Esophagus squamous epithelium (tissue), 4 donors: ENCODE data around the gene EIPR1.

ENCODE experiments used
- CTCF ChIP-seq, 6 experiments: fragments of 450-650 bp in 4 of 6; fragments of 200-600 bp in 2 of 6; sonication (generic) in 2 of 6; IDR thresholded peaks; one replicate each; pipeline ENCODE4 v1.5.1; 2016 to 2019; ENCODE audit warnings: antibody characterized with exemption in 6 of 6, mild to moderate bottlenecking in 4 of 6, moderate library complexity in 4 of 6
- POLR2A ChIP-seq, 4 donors: fragments of 450-650 bp; IDR thresholded peaks; one replicate each; pipeline ENCODE4 v1.6.1; 2017; ENCODE audit warnings: antibody characterized with exemption in 4 of 4, mild to moderate bottlenecking in 4 of 4, moderate library complexity in 3 of 4

DNA sequence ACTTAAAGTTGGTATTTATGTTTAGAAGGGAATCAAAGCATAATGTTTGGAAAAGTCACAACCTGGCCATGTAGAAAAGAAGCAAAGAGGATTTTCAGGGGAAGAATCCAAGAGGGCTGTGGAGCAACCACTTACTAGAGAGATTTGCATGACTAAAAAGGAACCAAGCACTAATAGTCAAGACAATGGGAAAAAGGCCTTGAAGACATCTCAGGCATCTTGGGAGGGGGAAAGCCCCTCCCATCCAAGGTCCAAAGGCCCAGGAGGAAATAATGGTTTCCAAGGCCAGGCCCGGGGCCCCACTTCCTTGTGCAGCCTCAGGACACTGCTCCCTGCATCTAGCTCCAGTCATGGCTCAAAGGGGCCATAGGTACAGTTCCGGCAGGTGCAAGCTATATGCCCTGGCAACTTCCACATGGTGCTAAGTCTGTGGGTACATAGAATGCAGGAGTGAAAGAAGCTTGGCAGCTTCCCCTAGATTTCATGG lies 128.1 kb downstream of the EIPR1 start:
- TF ChIP-seq CTCF (IDR thresholded peaks at IDR 0.05) (no peak), POLR2A (IDR thresholded peaks at IDR 0.05) (no peak)
